NCI-H460 (cell line): ENCODE data around the gene GPR149. TPM values are rescaled to one million over a fixed set of nuclear protein-coding genes. Genes with fewer than 3 reads are reported as not detected.

Experiments
- small RNA-seq, 2 experiments: library from RNA; depleted of rRNA; stranded (forward); fragments of <200 nt; gene quantifications; one replicate each; pipeline ENCODE3, GENCODE V24; 2014
- total RNA-seq: library from RNA; depleted of rRNA; stranded (reverse); fragments of >200 nt; shearing (Covaris generic); gene quantifications from 2 replicates; pipeline ENCODE4 v1.2.3, GENCODE V29; 2014; rRNA removed

The GPR149 gene
- total RNA-seq, 1 experiment from 2014 or later: not detected

Small RNAs within 50 kb of the gene (small RNA-seq; reads per million reads assigned to genes)
- gene RF01210: 0.02 to 0.06 reads per million in 2 experiments

Other genes with a start within 250 kb of the GPR149 start
- gene DHX36, start 105.7 kb downstream of the GPR149 start, total RNA-seq: 31.2 and 37.1 TPM in 2 replicates